HepG2 (cell line): ENCODE data around the gene SMG5. TPM values are rescaled to one million over a fixed set of nuclear protein-coding genes. Genes with fewer than 3 reads are reported as not detected.

ENCODE experiments used
- ATAC-seq: fragments of 200-7000 bp; cut with Tn5 transposase; 3 replicates; pipeline ENCODE4 v1.9.1; 2020; ENCODE audit warnings: mild to moderate bottlenecking, moderate library complexity
- BruUV-seq: library from RNA; stranded (reverse); fragments of 400-500 nt; replicated peaks from 2 replicates; lab custom pipeline; 2021; lab: Mats Ljungman, UMichigan
- CTCF ChIA-PET: fragments of 300-600 bp; formaldehyde crosslinking; extraction: SDS; loops from one replicate; lab custom pipeline; 2021; ENCODE audit warnings: low total read pairs, inconsistent platforms, low intra/inter-chr PET ratio; lab: Yijun Ruan, JAX
- POLR2A ChIA-PET: fragments of 350-600 bp; sonication (Branson Sonifier 250); formaldehyde crosslinking; loops from one replicate; lab custom pipeline; 2020; ENCODE audit warnings: antibody characterized with exemption, inconsistent platforms; lab: Yijun Ruan, JAX
- DNase-seq: peaks from one replicate; pipeline ENCODE4 v3.0.0-alpha.2; 2015; ENCODE audit warnings: low spot score
- FAIRE-seq: peaks from 3 replicates; lab custom pipeline; 2011; peaks lifted over from hg19 to GRCh38; lab: Jason Lieb, UNC
- H2AFZ ChIP-seq: one replicate; pipeline ENCODE4 v1.6.1; 2011; ENCODE audit warnings: low read length, inconsistent platforms
- H3K27ac ChIP-seq: fragments of 300-600 bp; 3 replicates; pipeline ENCODE4 v1.8.0; 2011; ENCODE audit warnings: mixed run types, mild to moderate bottlenecking, mixed read lengths, low read length, inconsistent platforms; ENCODE audit not compliant: insufficient read depth; ENCODE audit errors: extremely low read length
- H3K27me3 ChIP-seq, 2 experiments: fragments of 200-600 bp in 1 of 2; 2 replicates in 1 of 2; 3 replicates in 1 of 2; pipeline versions ENCODE4 v1.6.0 to v1.8.0; 2011; ENCODE audit warnings: low read length in 2 of 2, mild to moderate bottlenecking in 2 of 2, moderate library complexity in 2 of 2, inconsistent platforms in 1 of 2; ENCODE audit not compliant: insufficient read depth in 2 of 2, control insufficient read depth in 1 of 2
- H3K36me3 ChIP-seq, 2 experiments: fragments of 200-600 bp in 1 of 2; replicated peaks in 1 of 2; 2 replicates in 1 of 2; 3 replicates in 1 of 2; pipeline versions ENCODE4 v1.5.1 to v1.8.0; 2011; ENCODE audit warnings: low read length in 2 of 2, inconsistent platforms in 1 of 2; ENCODE audit not compliant: insufficient read depth in 2 of 2, control insufficient read depth in 1 of 2
- H3K4me1 ChIP-seq: 2 replicates; pipeline ENCODE4 v1.5.1; 2012; ENCODE audit warnings: low read length, inconsistent platforms; ENCODE audit not compliant: insufficient read depth
- H3K4me2 ChIP-seq: 2 replicates; pipeline ENCODE4 v1.6.0; 2011; ENCODE audit warnings: low read depth, low read length, inconsistent platforms
- H3K4me3 ChIP-seq, 3 experiments: fragments of 200-600 bp in 1 of 3; sonication (generic), shearing (Covaris generic) in 1 of 3; replicated peaks in 1 of 3; 2 replicates each; pipeline ENCODE4 v1.5.1; 2011 to 2016; ENCODE audit warnings: low read length in 3 of 3, inconsistent platforms in 2 of 3, low read depth in 2 of 3, mild to moderate bottlenecking in 2 of 3, control low read depth in 1 of 3, mixed read lengths in 1 of 3; ENCODE audit not compliant: insufficient read depth in 1 of 3
- H3K79me2 ChIP-seq: one replicate; pipeline ENCODE4 v1.6.1; 2011; ENCODE audit warnings: low read length, inconsistent platforms; ENCODE audit not compliant: insufficient read depth
- H3K9ac ChIP-seq: 2 replicates; pipeline ENCODE4 v1.6.0; 2011; ENCODE audit warnings: mild to moderate bottlenecking, low read depth, low read length, inconsistent platforms; ENCODE audit not compliant: insufficient read depth
- H3K9me3 ChIP-seq: 2 replicates; pipeline ENCODE4 v1.5.1; 2012; ENCODE audit warnings: mild to moderate bottlenecking, low read length
- H4K20me1 ChIP-seq: 2 replicates; pipeline ENCODE4 v1.6.0; 2011; ENCODE audit warnings: inconsistent platforms, mild to moderate bottlenecking, low read length, moderate library complexity; ENCODE audit not compliant: insufficient read depth
- E2F5 ChIP-seq: sonication (generic); formaldehyde crosslinking; conservative IDR thresholded peaks from 2 replicates; pipeline ENCODE4 v1.4.0; 2020; ENCODE audit warnings: missing genetic modification reagents
- ETV6 ChIP-seq: sonication (generic); formaldehyde crosslinking; conservative IDR thresholded peaks from 2 replicates; pipeline ENCODE4 v1.4.0; 2020; ENCODE audit warnings: missing genetic modification reagents
- GABPB1 ChIP-seq: IDR thresholded peaks from 2 replicates; pipeline ENCODE4 v1.6.1; 2016; ENCODE audit warnings: mild to moderate bottlenecking, missing genetic modification reagents, moderate library complexity, missing compliant biosample characterization
- HNRNPK ChIP-seq: fragments of 200-400 bp; formaldehyde crosslinking; IDR thresholded peaks from 2 replicates; pipeline ENCODE4 v1.6.1; 2018; ENCODE audit warnings: low read length, low read depth, moderate library complexity, mild to moderate bottlenecking; ENCODE audit not compliant: poor library complexity, severe bottlenecking
- HOXA9 ChIP-seq: sonication (generic); formaldehyde crosslinking; IDR thresholded peaks from 2 replicates; pipeline ENCODE4 v1.8.1; 2022; ENCODE audit warnings: missing genetic modification reagents, mild to moderate bottlenecking, moderate library complexity, borderline replicate concordance
- KLF6 ChIP-seq: IDR thresholded peaks from 2 replicates; pipeline ENCODE4 v1.8.0; 2016; ENCODE audit warnings: missing biosample characterization, missing genetic modification reagents
- PBX2 ChIP-seq: IDR thresholded peaks from 2 replicates; pipeline ENCODE4 v1.6.1; 2016; ENCODE audit warnings: control low read depth
- PRDM10 ChIP-seq: sonication (generic); formaldehyde crosslinking; IDR thresholded peaks from 2 replicates; pipeline ENCODE4 v1.4.0; 2020; ENCODE audit warnings: low read depth, missing genetic modification reagents
- ZNF530 ChIP-seq: sonication (generic); formaldehyde crosslinking; IDR thresholded peaks from 2 replicates; pipeline ENCODE4 v1.5.0; 2020; ENCODE audit warnings: low read depth, mild to moderate bottlenecking, missing genetic modification reagents
- WGBS: methylation state at CpG from one replicate; pipeline ENCODE4 v1.1.6; 2017; ENCODE audit warnings: low lambda C conversion rate; 5-methylcytosine and 5-hydroxymethylcytosine counted together
- in situ Hi-C: cut with HindIII; loops from 2 replicates; pipeline ENCODE4 v1.10.0; 2017; ENCODE audit warnings: low pct_unique_long_range_greater_than_20kb; ENCODE audit not compliant: extremely low pct_ligation_motif_present
- intact Hi-C: fragments of 100-400 bp; cut with micrococcal nuclease; formaldehyde crosslinking; loops from one replicate; pipeline ENCODE4 v1.10.0; 2022; ENCODE audit not compliant: unreplicated experiment
- polyA plus RNA-seq, 8 experiments: library from polyadenylated mRNA; depleted of rRNA in 3 of 8; stranded (reverse) in 7 of 8; unstranded in 1 of 8; fragments of >200 nt; fragmentation: Illumina TruSeq in 4 of 8; extraction: Trizol in 4 of 8; gene quantifications; 2 replicates each; pipeline versions ENCODE4 v1.2.1 to v1.2.3, GENCODE V29; 2011 to 2016; ENCODE audit warnings: low read depth in 4 of 8, missing spikeins in 1 of 8, mixed read lengths in 1 of 8; ENCODE audit not compliant: insufficient read depth in 1 of 8
- total RNA-seq, 5 experiments: library from RNA; depleted of rRNA; stranded (reverse); fragments of >200 nt; fragmentation: Illumina TruSeq; extraction: Trizol; gene quantifications; 2 replicates each; pipeline ENCODE4 v1.2.3, GENCODE V29; 2016; ENCODE audit warnings: low read depth in 1 of 5

SMG5 gene
- total and polyA plus RNA-seq, 2 of the 13 experiments (the other 11 are each of a cell fraction or from before 2014, with no cell fraction given) = 50.5 to 84.0 TPM

- Histone ChIP-seq H3K4me2 (no peak overlapping the region), H3K9me3 (no peaks in the 10 kb centered on the region)
- in situ Hi-C loops = no loop called here
- ChIA-PET POLR2A (interaction anchor here (3.0 kb wide), 1 partner anchor 12 kb away, joined by 61 read pairs; no protein-coding TSS in a partner anchor), CTCF (no interaction called here)
- TF ChIP-seq ZNF530 (CRISPR knock-in tag) = no peak
- no peak for TF ChIP-seq GABPB1
- TF ChIP-seq HNRNPK = no peak
- TF ChIP-seq PRDM10 (CRISPR knock-in tag) = no peak
- no peak for TF ChIP-seq E2F5 (CRISPR knock-in tag)
- TF ChIP-seq PBX2 (CRISPR knock-in tag) = no peak
- no peak for TF ChIP-seq ETV6 (CRISPR knock-in tag)
- TF ChIP-seq KLF6 (CRISPR knock-in tag) = no peak
- no peak for TF ChIP-seq HOXA9 (CRISPR knock-in tag)
- TF ChIP-seq, all 625 proteins: peak for 0
- intact Hi-C loops = no loop called here
- Histone ChIP-seq H3K79me2 (peaks cover 22% of the 10 kb centered on the region), H2AFZ (no peak overlapping the region), H3K4me1 (peaks cover 29% of the 10 kb centered on the region), H3K27me3 (no peaks in the 10 kb centered on the region; a peak in 1 of 5 replicates), H3K9ac (no peak overlapping the region), H4K20me1 (no peaks in the 10 kb centered on the region), H3K36me3 (peaks cover 9 to 39% of the 10 kb centered on the region in 2 experiments), H3K27ac (no peak overlapping the region), H3K4me3 (no peak overlapping the region)
- FAIRE-seq = no peak
- ATAC-seq = no peak
- no TSS peak for BruUV-seq
- no peak for DNase-seq
- WGBS = 90% methylated on average over 2 of the region's 3 CpGs
Measured at GRCh38 chr1:156211243-156211642, 71.4 kb downstream of the SMG5 start.
